ENCODE data around the gene TLR9.
A peak's percentile ranks its signal among the peaks of the same experiment; 100 is the strongest.

TLR9 gene

DNA sequence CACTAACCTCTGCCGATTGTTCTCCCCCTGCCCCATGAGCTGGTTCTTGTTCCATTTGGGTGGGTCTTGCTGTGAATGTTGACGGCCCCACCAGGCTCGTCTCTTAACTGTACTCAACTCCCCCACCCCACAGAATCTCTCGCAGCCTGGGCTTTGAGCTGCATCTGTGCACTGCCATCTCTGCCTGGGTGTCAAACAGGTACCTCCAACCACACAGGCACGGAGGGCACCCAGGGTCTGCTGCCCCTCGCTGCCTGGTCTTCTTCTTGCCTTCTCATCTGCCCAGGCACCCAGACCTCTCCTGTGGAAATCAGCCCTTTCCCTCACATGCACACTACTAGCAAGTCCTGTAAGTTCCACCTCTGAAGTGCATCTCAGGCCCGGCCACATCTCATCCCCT, 10.1 kb downstream of the TLR9 start:
- no peak for DNase-seq (ENCODE audit: low read depth)
- H3K4me3 ChIP-seq (replicated peaks; ENCODE audit: low read depth, low read length): no peak overlapping the region
- TF ChIP-seq, protein P1, sequence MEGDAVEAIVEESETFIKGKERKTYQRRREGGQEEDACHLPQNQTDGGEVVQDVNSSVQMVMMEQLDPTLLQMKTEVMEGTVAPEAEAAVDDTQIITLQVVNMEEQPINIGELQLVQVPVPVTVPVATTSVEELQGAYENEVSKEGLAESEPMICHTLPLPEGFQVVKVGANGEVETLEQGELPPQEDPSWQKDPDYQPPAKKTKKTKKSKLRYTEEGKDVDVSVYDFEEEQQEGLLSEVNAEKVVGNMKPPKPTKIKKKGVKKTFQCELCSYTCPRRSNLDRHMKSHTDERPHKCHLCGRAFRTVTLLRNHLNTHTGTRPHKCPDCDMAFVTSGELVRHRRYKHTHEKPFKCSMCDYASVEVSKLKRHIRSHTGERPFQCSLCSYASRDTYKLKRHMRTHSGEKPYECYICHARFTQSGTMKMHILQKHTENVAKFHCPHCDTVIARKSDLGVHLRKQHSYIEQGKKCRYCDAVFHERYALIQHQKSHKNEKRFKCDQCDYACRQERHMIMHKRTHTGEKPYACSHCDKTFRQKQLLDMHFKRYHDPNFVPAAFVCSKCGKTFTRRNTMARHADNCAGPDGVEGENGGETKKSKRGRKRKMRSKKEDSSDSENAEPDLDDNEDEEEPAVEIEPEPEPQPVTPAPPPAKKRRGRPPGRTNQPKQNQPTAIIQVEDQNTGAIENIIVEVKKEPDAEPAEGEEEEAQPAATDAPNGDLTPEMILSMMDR (IDR thresholded peaks at IDR 0.05; ENCODE audit: low read length, missing control alignments): no peak

- H3K4me3 ChIP-seq (replicated peaks; ENCODE audit: low read depth, low read length): no peak overlapping the region
- no peak for DNase-seq (ENCODE audit: low read depth)
- TF ChIP-seq, protein P1 (IDR thresholded peaks at IDR 0.05; ENCODE audit: low read length, missing control alignments): no peak
Observed at GRCh38 chr3:52213901-52214300, 11.5 kb downstream of the TLR9 start.

GRCh38 chr3:52213005-52213404, 12.4 kb downstream of the TLR9 start:
- TF ChIP-seq, protein P1 (IDR thresholded peaks at IDR 0.05; ENCODE audit: low read length, missing control alignments): no peak
- no peak overlapping the region for H3K4me3 ChIP-seq (replicated peaks; ENCODE audit: low read depth, low read length)
- no peak for DNase-seq (ENCODE audit: low read depth)

DNA sequence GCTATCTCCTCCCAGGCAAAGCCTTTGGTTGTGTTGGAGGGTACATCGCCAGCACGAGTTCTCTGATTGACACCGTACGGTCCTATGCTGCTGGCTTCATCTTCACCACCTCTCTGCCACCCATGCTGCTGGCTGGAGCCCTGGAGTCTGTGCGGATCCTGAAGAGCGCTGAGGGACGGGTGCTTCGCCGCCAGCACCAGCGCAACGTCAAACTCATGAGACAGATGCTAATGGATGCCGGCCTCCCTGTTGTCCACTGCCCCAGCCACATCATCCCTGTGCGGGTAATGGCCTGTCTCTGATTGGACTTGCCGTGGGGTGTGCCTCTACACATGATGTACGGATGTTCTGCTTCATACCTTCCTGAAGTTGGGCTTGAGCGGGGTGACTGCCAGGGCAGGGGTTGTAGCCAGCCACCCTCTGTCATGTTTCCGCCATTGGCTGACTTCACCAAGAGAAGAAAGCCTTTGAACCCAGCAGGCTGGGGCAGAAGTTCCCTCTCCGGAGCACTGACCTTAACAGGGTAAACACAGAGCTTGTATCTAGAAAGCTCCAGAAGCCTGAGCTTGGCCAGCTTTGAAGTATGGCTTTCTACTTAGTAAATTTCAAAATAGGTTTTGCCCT, 14.1 kb downstream of the TLR9 start:
- DNase-seq (ENCODE audit: low read depth): no peak
- no peak overlapping the region for H3K4me3 ChIP-seq (replicated peaks; ENCODE audit: low read depth, low read length)
- TF ChIP-seq, protein P1 (IDR thresholded peaks at IDR 0.05; ENCODE audit: low read length, missing control alignments): no peak

DNA sequence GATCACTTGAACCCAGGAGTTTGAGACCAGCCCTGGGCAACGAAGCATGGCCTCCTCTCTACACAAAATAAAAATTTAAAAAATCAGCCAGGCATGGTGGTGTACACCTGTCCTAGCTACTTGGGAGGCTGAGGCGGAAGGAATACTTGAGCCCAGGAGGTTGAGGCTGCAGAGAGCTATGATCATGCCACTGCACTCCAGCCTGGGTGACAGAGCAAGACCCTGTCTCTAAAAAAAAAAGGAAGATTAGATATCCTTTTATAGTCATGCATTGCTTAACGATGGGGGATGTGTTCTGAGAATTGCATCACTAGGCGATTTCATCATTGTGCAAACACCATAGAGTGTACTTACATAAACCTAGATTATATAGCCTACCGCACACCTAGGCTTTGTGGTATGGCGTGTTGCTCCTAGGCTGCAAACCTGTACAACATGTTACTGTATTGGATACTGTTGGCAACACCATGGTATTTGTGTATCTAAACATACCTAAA, 14.8 kb downstream of the TLR9 start:
- TF ChIP-seq, protein P1 (IDR thresholded peaks at IDR 0.05; ENCODE audit: low read length, missing control alignments): no peak
- H3K4me3 ChIP-seq (replicated peaks; ENCODE audit: low read depth, low read length): no peak overlapping the region
- peak; percentile 87 for DNase-seq (ENCODE audit: low read depth)

DNA sequence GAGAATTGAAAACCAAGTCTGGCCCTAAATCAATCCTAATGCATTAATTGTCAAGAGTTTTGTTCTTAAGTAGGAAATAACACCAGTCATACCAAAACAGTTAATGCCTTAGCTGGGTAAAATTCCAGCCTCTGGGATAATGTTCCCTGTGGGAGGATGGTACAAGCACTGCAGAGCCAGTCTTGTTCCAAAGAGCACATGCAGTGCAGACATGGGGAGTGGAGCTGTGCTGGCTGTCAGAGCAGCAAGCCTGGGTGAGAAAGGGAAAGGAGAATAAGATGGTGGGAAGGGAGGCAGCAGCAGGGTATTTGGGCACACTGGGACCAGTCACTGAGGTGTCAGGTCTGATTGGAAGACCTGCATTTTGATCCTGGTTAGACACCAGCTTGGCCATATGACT, 15.4 kb downstream of the TLR9 start:
- H3K4me3 ChIP-seq (replicated peaks; ENCODE audit: low read depth, low read length): no peak overlapping the region
- DNase-seq (ENCODE audit: low read depth): no peak
- TF ChIP-seq, protein P1 (IDR thresholded peaks at IDR 0.05; ENCODE audit: low read length, missing control alignments): no peak

- TF ChIP-seq, protein P1 (IDR thresholded peaks at IDR 0.05; ENCODE audit: low read length, missing control alignments): no peak
- no peak for DNase-seq (ENCODE audit: low read depth)
Observed at GRCh38 chr3:52208556-52208955, 16.9 kb downstream of the TLR9 start.

More at GRCh38 chr3:52208556-52208955, 16.9 kb downstream of the TLR9 start:
- H3K4me3 ChIP-seq (replicated peaks; ENCODE audit: low read depth, low read length): no peak overlapping the region
